Activated CD4-positive, alpha-beta T cell treated with anti-CD3 and anti-CD28 coated beads, Interleukin-2, Interleukin-6, amounts not matched to agents 100 ng/mL and 50 ng/mL, durations not matched to agents 16 hours and 8 hours (primary cell): ENCODE measurements around the gene MACROD2.
"Not testable (repeated sequence)": the region's sequence is repeated elsewhere in the genome, so short reads cannot be mapped to it uniquely, and the experiment has no call there.

Source experiments
- DNase-seq: peaks from one replicate; pipeline ENCODE4 v3.0.0-alpha.2; 2020

The MACROD2 gene

DNA sequence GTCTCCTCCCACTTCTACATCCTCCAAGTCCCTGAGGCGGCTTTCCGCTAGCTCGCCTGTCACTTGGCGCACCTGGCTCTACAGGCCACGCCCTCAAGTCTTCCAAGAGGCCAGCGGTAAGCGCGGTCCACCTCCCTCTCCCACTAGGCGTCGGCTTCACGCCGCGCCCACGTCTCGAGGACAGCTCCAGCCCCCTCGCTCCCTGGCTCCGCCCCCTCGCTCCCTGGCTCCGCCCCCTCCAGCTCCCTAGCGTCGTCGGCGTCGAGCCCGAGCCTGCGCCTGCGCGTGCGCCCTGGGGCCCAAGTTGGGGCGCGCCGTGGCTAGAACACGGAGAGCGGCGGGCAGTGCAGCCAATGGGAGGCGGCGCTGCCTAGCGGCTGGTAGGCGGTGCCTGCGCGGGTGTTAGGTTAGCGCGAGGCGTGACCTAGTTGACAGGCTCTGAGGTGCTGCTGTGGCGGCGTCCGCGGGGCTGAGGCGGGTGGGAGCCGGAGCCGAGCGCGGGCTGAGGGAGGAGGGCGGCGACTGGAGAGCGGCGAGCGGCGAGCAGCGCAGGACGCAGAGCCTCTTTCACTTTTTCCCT, at the start of gene MACROD2:
TSS of gene MACROD2 (plus strand) at position 431 of the 580 bp plus-strand sequence.
- peak; percentile 55 for DNase-seq

DNA sequence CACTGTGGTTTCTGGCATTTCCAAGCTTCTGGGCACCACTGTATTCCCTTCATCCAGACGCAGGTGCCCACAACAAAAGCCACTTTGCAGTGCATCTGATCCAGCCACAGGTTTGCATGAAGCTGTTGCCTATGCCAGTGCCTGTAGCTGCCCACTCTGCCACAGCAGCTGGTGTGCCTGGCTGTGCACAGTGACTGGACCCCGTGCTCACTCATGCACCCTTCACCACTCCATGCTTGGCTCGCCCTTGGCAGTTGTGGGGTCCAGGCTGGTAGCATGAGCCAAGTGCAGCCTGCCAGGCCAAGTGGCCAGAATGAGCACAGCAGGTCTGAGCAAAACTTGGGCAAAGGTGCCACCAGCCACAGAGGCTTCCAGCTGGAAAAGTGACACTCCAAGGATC, 47.6 kb upstream of the MACROD2 start:
- no peak for DNase-seq

DNA sequence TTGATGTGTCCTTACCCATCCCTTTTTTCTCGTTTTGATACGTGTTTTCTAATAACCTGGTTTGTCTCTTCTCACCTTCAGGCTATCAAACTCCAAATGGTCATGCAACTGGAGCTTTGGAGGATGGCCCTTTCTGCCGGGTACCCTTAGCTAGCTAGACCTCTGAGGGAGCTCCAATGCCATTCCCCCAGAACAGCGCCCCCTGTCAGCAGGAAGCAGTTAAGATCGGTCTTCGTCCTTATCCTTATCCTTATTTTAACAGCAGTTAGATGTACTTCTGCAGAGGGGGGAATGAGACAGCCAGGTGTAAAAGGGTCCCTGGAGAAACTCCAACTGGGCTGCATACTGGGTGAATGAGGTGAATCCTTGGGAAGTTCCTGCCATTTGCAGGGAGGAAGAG, 42.1 kb upstream of the MACROD2 start:
- no peak for DNase-seq

DNA sequence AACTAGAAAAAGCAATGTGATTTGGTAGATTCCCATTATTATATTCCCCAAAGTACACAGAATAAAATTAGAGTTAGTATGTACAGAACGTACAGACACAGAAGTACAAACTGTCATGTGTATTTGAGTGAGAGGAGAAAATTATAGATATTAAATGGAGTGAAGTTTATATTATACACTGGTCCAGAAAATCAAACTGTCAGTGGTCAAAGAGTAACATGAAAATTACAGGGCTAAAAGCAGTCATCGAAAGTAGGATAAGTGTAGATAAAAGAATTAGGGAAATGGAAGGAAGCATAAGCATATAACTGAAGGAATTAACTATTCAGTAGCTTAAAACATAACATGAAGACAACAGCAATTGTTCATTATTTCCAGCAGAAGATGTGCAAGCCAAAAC, 35.2 kb upstream of the MACROD2 start:
- no peak for DNase-seq

DNA sequence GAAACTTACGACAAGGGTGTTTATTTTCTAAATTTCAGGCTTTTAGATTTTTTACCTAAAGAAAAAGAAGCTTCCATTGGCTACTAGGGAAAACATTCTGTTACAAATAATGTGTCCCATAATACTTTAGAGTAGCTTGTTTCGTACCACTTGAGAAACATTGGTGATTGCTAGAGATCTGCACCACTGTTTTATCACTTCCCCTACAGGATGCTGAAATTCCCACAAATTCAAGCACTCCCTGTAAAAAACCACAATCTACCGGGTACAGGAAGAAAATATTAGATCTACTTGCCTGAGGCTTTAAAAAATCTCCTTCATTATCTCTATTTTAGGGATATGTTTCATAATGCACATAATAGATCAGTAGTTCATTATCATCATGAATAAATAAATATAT, 34.8 kb upstream of the MACROD2 start:
- no peak for DNase-seq

DNA sequence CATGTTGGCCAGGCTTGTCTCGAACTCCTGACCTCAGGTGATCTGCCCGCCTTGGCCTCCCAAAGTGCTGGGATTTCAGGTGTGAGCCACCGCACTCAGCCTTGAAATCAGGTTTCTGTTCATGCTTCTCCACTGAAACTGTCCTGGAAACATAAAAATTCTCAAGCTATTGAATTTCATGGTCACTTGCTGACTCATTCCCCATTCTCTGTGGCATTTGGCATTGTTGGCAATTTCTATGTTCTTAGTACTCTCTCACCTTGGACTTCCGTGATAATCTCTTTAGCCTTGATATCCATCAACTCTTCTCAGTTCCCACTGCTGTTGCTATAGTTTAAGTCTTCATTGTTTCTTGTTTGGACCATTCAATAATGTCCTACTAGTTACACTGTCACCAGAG, 11.1 kb upstream of the MACROD2 start:
- DNase-seq: no peak

DNA sequence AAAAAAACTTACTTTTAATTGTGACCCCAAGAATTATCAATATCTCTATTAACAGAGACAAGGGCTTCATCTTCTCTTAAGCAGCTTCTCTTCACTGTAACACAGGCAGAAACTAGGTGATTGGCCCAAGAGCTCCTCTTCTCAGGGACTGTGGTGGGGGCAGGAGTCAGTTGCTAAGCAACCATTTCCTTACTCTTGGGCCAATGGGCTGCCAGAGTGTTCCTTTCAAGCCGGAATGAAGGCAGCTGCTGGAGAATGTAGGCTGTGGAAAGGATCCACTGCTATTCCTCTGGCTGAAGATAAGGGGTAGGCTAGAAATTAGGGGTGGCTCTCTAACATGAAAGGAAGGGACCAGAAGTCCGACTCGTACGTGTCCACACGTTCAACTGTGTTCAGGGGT, 4.9 kb upstream of the MACROD2 start, which contains the start of gene SEL1L2:
TSS of gene SEL1L2 (minus strand) at position 150 of the 400 bp plus-strand sequence. CDS start at position 70, 80 bp downstream.
- no peak for DNase-seq

DNA sequence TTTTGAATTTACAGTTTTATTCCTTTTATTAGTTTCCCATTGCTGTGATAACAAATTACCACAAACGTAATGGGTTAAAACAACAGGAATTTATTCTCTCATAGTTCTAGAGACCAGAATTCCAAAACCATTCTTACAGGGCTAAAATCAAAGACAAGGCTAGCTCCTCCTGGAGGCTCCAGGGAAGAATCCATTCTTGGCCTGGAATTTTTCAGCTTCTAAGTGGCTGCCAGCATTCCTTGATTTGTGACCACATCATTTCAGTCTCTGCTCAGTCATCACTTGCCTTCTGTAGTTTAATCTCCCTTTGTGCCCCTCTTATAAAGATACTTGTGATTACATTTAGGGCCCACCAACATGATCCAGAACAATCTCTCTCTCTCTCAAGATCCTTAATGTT, 4.0 kb upstream of the MACROD2 start:
- no peak for DNase-seq

DNA sequence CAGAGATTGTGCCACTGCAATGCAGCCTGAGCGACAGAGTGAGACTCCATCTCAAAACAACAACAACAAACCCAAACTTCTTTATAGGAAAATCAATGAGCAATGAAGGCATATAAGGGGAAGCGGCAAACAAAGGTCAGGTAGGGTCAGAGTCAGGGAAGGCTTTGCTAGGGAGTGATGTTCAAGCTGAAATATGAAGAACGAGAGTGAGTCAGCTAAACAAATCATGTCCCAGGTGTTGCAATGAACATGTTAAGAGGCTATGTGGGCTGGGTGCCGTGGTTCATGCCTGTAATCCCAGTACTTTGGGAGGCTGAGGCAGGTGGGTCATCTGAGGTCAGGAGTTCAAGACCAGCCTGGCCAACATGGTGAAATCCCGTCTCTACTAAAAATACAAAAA, 3.4 kb upstream of the MACROD2 start:
- DNase-seq: not testable (repeated sequence)

DNA sequence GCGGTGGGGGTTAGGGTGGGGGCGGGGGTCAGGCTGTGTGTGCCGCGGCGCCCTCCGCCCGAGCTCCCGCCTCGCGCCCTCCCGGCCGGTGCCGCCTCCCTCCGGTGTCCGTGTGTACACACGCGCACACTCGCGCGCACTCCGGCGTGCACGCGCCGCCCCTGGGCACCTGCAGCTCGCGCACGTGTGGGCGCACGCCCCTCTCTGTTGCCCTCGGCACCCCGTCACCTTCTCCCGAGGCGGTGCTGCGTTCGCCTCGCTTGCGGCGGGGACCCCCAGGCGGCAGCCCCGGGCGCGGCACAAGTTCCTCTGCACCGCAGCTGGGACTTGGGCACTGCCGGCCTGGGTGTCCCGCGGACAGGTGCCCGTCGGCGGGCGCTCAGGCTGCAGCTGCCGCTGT, 525 bp downstream of the MACROD2 start:
- DNase-seq: no peak

DNA sequence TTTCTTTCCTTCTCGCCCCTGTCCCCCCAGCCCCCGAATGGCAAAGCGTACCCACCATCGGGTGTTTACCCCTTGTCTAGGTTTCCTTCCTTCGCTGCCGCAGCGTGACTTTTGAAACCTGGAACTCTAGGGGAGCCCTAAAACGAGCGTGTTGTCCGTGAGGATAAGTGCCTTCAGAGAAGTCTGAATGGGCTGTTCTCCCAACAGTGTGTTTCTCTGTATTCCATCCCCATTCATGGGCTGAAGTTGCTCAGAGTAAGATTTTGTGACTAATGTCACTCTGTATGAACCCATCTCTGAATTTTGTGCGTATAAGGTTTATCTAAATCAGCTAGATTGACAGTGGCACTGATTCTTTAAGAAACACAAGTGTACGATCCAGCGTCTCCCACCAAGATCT, 949 bp downstream of the MACROD2 start:
- DNase-seq: no peak

DNA sequence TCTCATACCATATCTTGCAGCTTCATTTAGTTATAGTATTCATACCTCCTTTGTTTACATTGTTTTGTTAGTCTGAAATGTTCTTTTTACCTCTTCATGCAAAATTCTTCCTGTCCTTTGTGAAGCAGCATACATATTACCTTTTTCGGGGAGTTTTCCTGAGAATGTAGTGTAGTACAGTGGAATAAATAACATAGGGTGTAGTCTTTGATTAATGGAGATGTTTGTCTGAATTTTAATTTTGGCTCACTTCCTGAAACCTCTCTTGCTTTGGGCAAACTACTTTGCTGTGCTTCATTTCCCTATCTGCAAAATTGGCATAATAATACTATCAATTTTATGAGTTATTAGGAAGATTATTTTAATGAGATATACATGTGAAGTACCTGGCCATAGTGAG, 5.6 kb downstream of the MACROD2 start:
- no peak for DNase-seq

DNA sequence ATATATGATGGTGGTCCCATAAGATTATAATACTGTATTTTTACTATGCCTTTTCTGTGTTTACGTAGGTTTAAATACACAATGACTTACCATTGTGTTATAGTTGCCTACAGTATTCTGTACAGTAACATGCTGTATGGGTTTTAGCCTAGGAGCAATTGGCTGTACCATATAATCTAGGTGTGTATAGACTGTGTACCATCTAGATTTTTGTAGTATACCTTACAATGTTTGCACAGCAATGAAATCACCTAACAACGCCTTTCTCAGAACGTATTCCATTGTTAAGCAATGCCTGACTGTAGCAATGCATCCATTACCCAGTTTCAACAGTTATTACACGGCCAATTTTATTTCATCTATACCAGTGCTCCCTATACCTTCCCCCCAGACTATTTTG, 10.7 kb downstream of the MACROD2 start:
- DNase-seq: no peak

DNA sequence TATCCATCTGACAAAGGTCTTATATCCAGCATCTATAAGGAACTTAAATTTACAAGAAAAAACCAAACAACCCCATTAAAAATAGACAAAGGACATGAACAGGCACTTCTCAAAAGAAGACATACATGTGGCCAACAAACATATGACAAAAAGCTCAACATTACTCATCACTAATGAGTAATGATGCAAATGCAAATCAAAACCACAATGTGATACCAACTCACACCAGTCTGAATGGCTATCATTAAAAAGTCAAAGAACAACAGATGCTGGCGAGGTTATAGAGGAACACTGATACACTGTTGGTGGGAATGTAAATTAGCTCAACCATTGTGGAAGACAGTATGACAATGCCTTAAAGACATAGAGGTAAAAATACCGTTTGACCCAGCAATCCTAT, 13.9 kb downstream of the MACROD2 start:
- no peak for DNase-seq

DNA sequence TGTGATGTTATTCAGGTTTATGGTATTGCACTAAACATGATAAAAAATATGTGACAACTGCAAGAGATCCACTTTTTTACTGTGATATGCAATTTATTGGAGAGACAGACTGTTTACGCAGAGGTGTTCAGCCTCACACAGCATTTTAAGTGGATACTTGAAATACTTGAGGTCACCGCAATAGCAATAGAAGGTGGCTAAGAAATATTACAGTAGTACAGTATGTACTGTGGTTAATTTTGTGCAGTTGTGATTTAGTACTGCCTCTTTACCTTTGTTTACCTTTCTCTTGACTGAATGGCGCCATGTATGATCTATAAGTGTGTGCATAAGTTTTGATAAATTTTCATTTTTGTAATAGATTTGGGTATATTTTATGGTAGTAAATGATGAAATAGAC, 17.4 kb downstream of the MACROD2 start:
- DNase-seq: no peak

DNA sequence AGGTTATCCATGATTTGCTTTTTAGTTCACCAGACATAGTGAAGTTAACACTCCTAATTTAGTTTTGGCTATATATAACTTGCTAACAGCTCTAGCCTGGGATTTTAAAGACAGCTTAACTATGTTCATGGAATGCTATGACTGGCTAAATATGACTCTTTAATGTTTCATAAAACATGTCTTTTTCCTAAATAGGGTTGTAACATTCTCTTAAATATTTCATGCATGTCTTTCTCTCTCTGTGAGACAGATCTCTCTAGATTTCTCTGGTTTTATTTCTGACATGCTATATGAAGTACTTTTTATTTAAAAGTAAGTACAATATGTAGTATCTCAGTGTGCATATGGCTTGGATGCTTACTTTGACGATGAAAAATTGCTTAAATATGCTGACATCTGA, 35.7 kb downstream of the MACROD2 start:
- DNase-seq: no peak

DNA sequence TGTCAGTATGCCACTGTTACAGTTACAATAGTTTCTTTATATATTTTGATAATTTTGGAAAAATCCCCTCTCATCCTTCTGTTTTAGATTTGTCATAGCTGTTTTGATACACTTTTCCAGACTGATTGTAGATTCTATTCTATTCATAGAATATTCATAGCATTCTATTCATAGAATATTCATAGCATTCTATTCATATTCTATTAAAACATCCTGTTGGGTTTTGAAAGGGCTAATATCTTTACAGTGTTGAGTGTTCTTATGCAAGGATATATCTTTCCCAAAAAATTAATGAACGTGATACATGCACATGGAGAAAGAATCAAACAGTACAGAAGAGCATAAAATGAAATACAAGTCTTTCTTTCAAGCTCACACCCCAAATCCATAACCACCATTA, 38.0 kb downstream of the MACROD2 start:
- no peak for DNase-seq

DNA sequence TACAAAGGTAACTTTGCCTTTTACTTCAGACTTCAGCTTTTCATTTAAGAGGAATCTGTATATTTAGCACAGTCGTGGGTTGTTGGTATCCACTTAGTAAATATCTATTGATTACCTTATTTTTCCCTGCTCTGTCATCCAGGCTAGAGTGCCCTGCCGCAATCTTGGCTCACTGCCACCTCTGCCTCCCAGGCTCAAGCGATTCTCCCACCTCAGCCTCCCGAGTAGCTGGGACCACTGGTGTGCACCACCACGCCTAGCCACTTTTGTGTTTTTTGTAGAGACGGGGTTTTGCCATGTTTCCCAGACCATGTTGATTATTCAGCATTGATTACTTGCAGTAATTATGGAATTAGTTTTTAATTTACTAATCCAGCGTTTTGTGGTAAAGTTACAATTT, 41.3 kb downstream of the MACROD2 start:
- no peak for DNase-seq

DNA sequence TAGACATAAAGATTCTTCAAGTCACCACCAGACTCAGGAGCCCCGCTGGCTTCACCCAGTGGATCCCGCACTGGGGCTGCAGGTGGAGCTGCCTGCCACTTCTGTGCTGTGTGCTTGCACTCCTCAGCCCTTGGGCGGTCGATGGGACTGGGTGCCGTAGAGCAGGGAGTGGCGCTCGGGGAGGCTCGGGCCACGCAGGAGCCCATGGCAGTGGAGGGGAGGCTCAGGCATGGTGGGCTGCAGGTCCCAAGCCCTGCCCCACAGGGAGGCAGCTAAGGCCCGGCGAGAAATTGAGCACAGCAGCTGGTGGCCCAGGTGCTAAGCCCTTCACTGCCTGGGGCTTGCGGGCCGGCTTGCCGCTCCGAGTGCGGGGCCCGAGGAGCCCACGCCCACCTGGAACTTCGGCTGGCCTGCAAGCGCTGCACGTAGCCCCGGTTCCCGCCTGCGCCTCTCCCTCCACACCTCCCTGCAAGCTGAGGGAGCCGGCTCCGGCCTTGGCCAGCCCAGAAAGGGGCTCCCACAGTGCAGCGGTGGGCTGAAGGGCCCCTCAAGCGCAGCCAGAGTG, 49.5 kb downstream of the MACROD2 start:
- DNase-seq: not testable (repeated sequence)

DNA sequence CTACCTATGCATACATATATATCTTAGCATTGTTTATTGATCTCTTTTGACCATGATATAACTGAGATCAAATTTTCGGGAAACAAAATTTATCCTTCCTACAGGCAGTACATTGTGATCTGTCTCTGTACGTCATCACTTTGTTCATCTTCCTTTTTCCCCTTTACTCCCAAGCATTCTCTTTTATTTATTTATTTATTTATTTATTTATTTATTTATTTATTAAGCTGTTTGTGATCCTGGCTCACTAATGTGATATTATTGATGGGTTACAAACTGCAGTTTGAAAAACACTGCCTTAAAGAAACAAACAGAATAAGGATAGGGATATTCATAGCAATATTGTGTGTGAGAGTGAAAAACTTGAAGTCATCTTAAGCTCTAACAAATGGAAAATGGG, 51.2 kb downstream of the MACROD2 start:
- no peak for DNase-seq

DNA sequence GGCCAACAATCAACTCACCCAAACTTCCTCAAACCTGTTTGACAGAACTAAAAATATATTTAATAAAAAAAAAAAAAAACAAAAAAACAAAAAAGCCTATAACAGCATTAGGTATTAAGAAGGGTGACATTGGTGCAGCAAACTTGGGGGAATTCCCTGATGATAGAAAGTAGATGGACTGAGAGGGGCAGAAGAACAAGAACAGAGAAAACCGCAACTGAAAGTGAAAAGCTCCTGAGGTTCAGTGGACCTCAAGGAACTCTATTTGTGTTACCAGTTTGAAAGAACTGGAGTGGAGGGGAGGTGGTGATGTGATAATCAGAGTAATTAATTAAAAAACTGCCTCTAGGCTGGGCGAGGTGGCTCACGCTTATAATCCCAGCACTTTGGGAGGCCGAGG, 53.8 kb downstream of the MACROD2 start:
- no peak for DNase-seq

DNA sequence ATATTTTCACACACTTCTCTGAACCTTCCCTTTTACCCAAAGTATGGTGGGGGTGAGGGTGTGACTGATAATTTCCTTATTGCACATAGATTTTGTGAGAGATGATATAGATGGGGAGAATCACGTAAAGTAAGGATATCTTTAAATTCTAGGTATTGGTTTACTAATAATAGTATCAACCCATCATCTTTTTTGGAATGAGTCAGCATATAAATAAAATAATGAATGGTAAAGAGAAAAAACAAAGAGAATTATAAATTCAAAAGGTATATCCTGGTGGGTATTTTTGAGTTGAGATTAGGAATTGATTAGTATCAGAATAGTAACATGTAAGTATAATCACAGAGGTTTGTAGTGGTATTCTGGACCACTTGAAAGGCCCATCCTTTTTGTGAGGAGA, 56.1 kb downstream of the MACROD2 start:
- DNase-seq: no peak

DNA sequence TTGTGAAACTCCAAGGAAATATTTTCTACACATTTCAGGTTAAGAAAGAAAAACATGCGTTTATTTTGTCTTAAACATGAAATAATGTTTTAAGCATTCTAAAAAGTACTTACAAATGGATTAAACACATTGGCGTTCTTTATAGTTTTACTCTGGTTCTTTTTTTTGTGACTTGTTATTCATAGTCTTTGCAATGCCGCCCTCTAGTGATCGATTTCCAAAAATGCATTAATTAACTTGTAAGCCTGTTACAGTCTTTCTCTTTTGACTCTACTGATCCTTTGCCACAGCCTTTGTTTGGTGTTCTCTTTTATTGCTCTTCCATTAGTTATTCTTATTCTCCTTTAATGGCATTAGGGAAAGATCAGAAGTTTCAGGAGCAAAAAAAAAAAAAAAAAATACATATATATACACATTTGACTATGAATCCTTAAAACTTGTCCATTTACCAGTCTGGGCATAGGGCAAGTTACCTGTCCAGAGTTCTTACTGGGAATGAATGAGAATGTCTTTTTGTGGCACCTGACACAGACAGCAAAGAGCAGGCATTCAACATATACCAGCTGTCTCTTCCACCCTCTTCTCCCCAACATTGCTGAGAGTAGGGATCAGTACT, 59.9 kb downstream of the MACROD2 start:
- DNase-seq: peak; percentile 63

DNA sequence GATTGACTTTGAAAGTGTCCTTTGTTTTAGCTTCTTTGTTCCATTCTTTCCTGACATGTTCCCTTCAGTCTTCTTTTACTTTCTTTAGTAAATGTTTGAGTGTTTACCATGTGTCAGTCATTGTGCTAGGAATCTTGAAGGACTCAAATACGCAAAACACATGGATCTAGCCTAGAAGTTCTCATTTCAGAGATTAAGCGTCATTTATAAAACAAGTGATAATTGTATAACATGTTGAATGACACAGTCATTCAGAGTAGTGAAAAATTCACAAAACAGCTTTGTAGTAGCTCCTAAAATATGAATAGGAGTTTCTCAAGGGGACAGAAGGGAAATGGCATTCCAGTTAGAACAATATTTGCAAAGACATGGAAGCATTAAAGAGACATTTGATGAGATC, 66.9 kb downstream of the MACROD2 start:
- DNase-seq: no peak

DNA sequence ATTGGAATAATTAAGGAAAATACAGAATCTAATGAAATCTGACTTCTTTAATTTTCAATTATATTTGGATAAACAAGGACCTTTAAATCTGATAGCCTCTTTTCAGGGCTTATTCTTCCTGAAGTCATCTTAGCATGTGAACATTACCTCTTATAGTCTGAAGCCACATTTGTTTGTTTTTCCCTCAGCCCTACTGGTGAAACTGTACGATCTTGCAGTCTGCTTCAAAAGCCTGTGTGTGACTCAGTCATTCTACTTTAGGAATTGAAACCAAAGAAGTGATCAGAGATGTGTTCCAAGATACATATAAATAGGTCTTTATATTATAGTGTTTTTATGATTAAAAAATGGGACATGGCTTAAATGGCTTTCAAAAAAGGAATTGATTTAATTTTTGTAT, 67.5 kb downstream of the MACROD2 start:
- DNase-seq: no peak
